HepG2 (cell line): ENCODE measurements around the gene CSTPP1. TPM values are rescaled to one million over a fixed set of nuclear protein-coding genes. Genes with fewer than 3 reads are reported as not detected.

Experiments
- IRF9 ChIP-seq: sonication (generic); formaldehyde crosslinking; IDR thresholded peaks from 2 replicates; pipeline ENCODE4 v1.8.0; 2022; ENCODE audit warnings: missing genetic modification reagents, mild to moderate bottlenecking, borderline replicate concordance
- MAZ ChIP-seq, 2 experiments: sonication (generic) in 1 of 2; formaldehyde crosslinking in 1 of 2; IDR thresholded peaks; 2 replicates each; pipeline versions ENCODE4 v1.5.0 to v1.6.1; 2012 to 2020; ENCODE audit warnings: low read depth in 2 of 2, mild to moderate bottlenecking in 2 of 2, borderline replicate concordance in 1 of 2, improper control_type of control experiment in 1 of 2, low read length in 1 of 2, missing genetic modification reagents in 1 of 2, moderate library complexity in 1 of 2
- NR1H2 ChIP-seq: sonication (generic); formaldehyde crosslinking; IDR thresholded peaks from 2 replicates; pipeline ENCODE4 v1.8.1; 2022; ENCODE audit warnings: low read depth, missing genetic modification reagents, borderline replicate concordance
- PCBP1 ChIP-seq: fragments of 200-400 bp; formaldehyde crosslinking; IDR thresholded peaks from 2 replicates; pipeline ENCODE4 v1.6.1; 2017; ENCODE audit warnings: mild to moderate bottlenecking, low read depth, low read length, borderline replicate concordance
- RXRA ChIP-seq: sonication (generic); formaldehyde crosslinking; IDR thresholded peaks from 2 replicates; pipeline ENCODE4 v1.5.1; 2020; ENCODE audit warnings: missing genetic modification reagents
- SALL2 ChIP-seq: sonication (generic); formaldehyde crosslinking; IDR thresholded peaks from 2 replicates; pipeline ENCODE4 v1.8.1; 2023; ENCODE audit warnings: mild to moderate bottlenecking, missing genetic modification reagents, inconsistent platforms
- SOX13 ChIP-seq, 3 experiments: fragments of 450-650 bp in 1 of 3; sonication (generic) in 1 of 3; formaldehyde crosslinking in 1 of 3; IDR thresholded peaks in 2 of 3; conservative IDR thresholded peaks in 1 of 3; 2 replicates each; pipeline versions ENCODE4 v1.5.0 to v1.6.1; 2016 to 2020; ENCODE audit warnings: antibody characterized with exemption in 1 of 3, mild to moderate bottlenecking in 1 of 3, missing compliant biosample characterization in 1 of 3, missing genetic modification reagents in 1 of 3, moderate library complexity in 1 of 3
- TGIF2 ChIP-seq: IDR thresholded peaks from 2 replicates; pipeline ENCODE4 v1.6.1; 2016; ENCODE audit warnings: control low read depth, missing compliant biosample characterization
- U2AF1 ChIP-seq: fragments of 200-400 bp; formaldehyde crosslinking; optimal IDR thresholded peaks from 2 replicates; pipeline ENCODE3; 2017; ENCODE audit warnings: mild to moderate bottlenecking, low read depth, low read length
- XBP1 ChIP-seq: sonication (generic); formaldehyde crosslinking; IDR thresholded peaks from 2 replicates; pipeline ENCODE4 v1.5.0; 2020; ENCODE audit warnings: missing genetic modification reagents
- ZBTB3 ChIP-seq: sonication (generic); formaldehyde crosslinking; IDR thresholded peaks from 2 replicates; pipeline ENCODE4 v1.4.0; 2020; ENCODE audit warnings: low read depth, mild to moderate bottlenecking, moderate library complexity, missing genetic modification reagents, borderline replicate concordance
- ZNF230 ChIP-seq: sonication (generic); formaldehyde crosslinking; IDR thresholded peaks from 2 replicates; pipeline ENCODE4 v1.4.0; 2020; ENCODE audit warnings: mild to moderate bottlenecking, missing genetic modification reagents
- ZNF264 ChIP-seq: sonication (generic); formaldehyde crosslinking; IDR thresholded peaks from 2 replicates; pipeline ENCODE4 v1.4.0; 2020; ENCODE audit warnings: missing genetic modification reagents
- ZNF292 ChIP-seq: sonication (generic); formaldehyde crosslinking; IDR thresholded peaks from 2 replicates; pipeline ENCODE4 v1.8.1; 2022; ENCODE audit warnings: mild to moderate bottlenecking, low read depth, missing genetic modification reagents, borderline replicate concordance
- ZNF510 ChIP-seq: sonication (generic); formaldehyde crosslinking; IDR thresholded peaks from 2 replicates; pipeline ENCODE4 v1.4.0; 2020; ENCODE audit warnings: low read depth, mild to moderate bottlenecking, missing genetic modification reagents
- ZNF574 ChIP-seq: sonication (generic); formaldehyde crosslinking; IDR thresholded peaks from 2 replicates; pipeline ENCODE4 v1.4.0; 2020; ENCODE audit warnings: missing genetic modification reagents
- ZNF609 ChIP-seq: sonication (generic); formaldehyde crosslinking; IDR thresholded peaks from 2 replicates; pipeline ENCODE4 v1.4.0; 2020; ENCODE audit warnings: mild to moderate bottlenecking, missing genetic modification reagents, borderline replicate concordance
- ZNF747 ChIP-seq: sonication (generic); formaldehyde crosslinking; IDR thresholded peaks from 2 replicates; pipeline ENCODE4 v1.8.1; 2023; ENCODE audit warnings: missing genetic modification reagents, mild to moderate bottlenecking, borderline replicate concordance
- ZNF891 ChIP-seq: sonication (generic); formaldehyde crosslinking; IDR thresholded peaks from 2 replicates; pipeline ENCODE4 v1.5.0; 2020; ENCODE audit warnings: mild to moderate bottlenecking, missing genetic modification reagents
- polyA plus RNA-seq, 8 experiments: library from polyadenylated mRNA; depleted of rRNA in 3 of 8; stranded (reverse) in 7 of 8; unstranded in 1 of 8; fragments of >200 nt; fragmentation: Illumina TruSeq in 4 of 8; extraction: Trizol in 4 of 8; gene quantifications; 2 replicates each; pipeline versions ENCODE4 v1.2.1 to v1.2.3, GENCODE V29; 2011 to 2016; ENCODE audit warnings: low read depth in 4 of 8, missing spikeins in 1 of 8, mixed read lengths in 1 of 8; ENCODE audit not compliant: insufficient read depth in 1 of 8
- total RNA-seq, 5 experiments: library from RNA; depleted of rRNA; stranded (reverse); fragments of >200 nt; fragmentation: Illumina TruSeq; extraction: Trizol; gene quantifications; 2 replicates each; pipeline ENCODE4 v1.2.3, GENCODE V29; 2016; ENCODE audit warnings: low read depth in 1 of 5

Gene CSTPP1
- total and polyA plus RNA-seq, 2 of the 13 experiments (the other 11 are each of a cell fraction or from before 2014, with no cell fraction given) = 12.3 to 14.6 TPM

GRCh38 chr11:47184711-47185304 lies 248.2 kb downstream of the CSTPP1 start (continued):
- peak; percentile 20; the same call in 1 of the 2 replicates for TF ChIP-seq ZNF510 (CRISPR knock-in tag)
- TF ChIP-seq ZNF574 = peak; percentile 62; the same call in 1 of the 2 replicates
- TF ChIP-seq RXRA (CRISPR knock-in tag) = peak; percentile 98
- peak; percentile 34; the same call in 1 of the 2 replicates for TF ChIP-seq ZNF891
- TF ChIP-seq ZNF264 (CRISPR knock-in tag) = peak; percentile 66; the same call in 1 of the 2 replicates
- TF ChIP-seq IRF9 (CRISPR knock-in tag) = no peak
- peak; percentile 63; the same call in 1 of the 2 replicates for TF ChIP-seq ZNF609 (CRISPR knock-in tag)
- TF ChIP-seq ZNF292 = peak; percentile 92
- TF ChIP-seq ZNF747 = peak; percentile 15; the same call in 1 of the 2 replicates
- peak; percentile 35; the same call in 1 of the 2 replicates for TF ChIP-seq ZNF230
- no peak for TF ChIP-seq XBP1 (CRISPR knock-in tag)
- peak; percentile 76 for TF ChIP-seq PCBP1
- TF ChIP-seq NR1H2 (CRISPR knock-in tag) = peak; percentile 28; the same call in 1 of the 2 replicates
- TF ChIP-seq U2AF1 = peak; percentile 63
- TF ChIP-seq SALL2 (CRISPR knock-in tag) = peak; percentile 84
- peak; percentile 86 for TF ChIP-seq MAZ (IDR thresholded peaks at IDR 0.05; ENCODE audit: borderline replicate concordance, low read depth, low read length)
- TF ChIP-seq MAZ (CRISPR knock-in tag; IDR thresholded peaks at IDR 0.05; ENCODE audit: low read depth) = peak; percentile 78
- TF ChIP-seq ZBTB3 (CRISPR knock-in tag) = no peak
- TF ChIP-seq TGIF2 (CRISPR knock-in tag) = peak; percentile 53; the same call in 1 of the 2 replicates
- TF ChIP-seq SOX13 (IDR thresholded peaks at IDR 0.05) = no peak
- peak in 1 of 2 experiments; percentile 44; a peak in 2 of 4 replicates for TF ChIP-seq SOX13 (CRISPR knock-in tag; conservative IDR thresholded peaks at IDR 0.05 in 1 of 2, IDR thresholded peaks at IDR 0.05 in 1 of 2)
